22Rv1 (cell line): ENCODE measurements around the gene NEURL4.

Experiments used
- H3K27ac ChIP-seq: fragments of 450-650 bp; 2 replicates; pipeline ENCODE4 v1.5.1; 2017
- CTCF ChIP-seq: fragments of 450-650 bp; IDR thresholded peaks from 2 replicates; pipeline ENCODE4 v1.5.1; 2017; ENCODE audit warnings: mild to moderate bottlenecking
- ZFX ChIP-seq: fragments of 450-650 bp; IDR thresholded peaks from 2 replicates; pipeline ENCODE4 v1.6.1; 2017; ENCODE audit warnings: antibody characterized with exemption, borderline replicate concordance

The NEURL4 gene

GRCh38 chr17:7326186-7326585, 2.9 kb downstream of the NEURL4 start:
- TF ChIP-seq ZFX (no peak), CTCF (no peak)
- H3K27ac ChIP-seq, result no peak overlapping the region

- TF ChIP-seq CTCF (no peak), ZFX (no peak)
- H3K27ac ChIP-seq, result no peak overlapping the region
Measured at GRCh38 chr17:7325031-7325528, 4.1 kb downstream of the NEURL4 start.

- H3K27ac ChIP-seq, result no peak overlapping the region
- TF ChIP-seq CTCF (peak; percentile 71), ZFX (no peak)
Measured at GRCh38 chr17:7324438-7324779, 4.7 kb downstream of the NEURL4 start.

GRCh38 chr17:7323731-7324437, 5.3 kb downstream of the NEURL4 start:
- TF ChIP-seq ZFX, result no peak
- peak; percentile 90 for TF ChIP-seq CTCF
- H3K27ac ChIP-seq, result no peak overlapping the region

GRCh38 chr17:7322520-7323194, 6.5 kb downstream of the NEURL4 start:
- no peak overlapping the region for H3K27ac ChIP-seq
- no peak for TF ChIP-seq ZFX
- no peak for TF ChIP-seq CTCF

- no peak overlapping the region for H3K27ac ChIP-seq
- no peak for TF ChIP-seq CTCF
- TF ChIP-seq ZFX, result no peak
Measured at GRCh38 chr17:7321466-7321865, 7.7 kb downstream of the NEURL4 start.

- TF ChIP-seq CTCF (no peak), ZFX (no peak)
- H3K27ac ChIP-seq, result peak overlapping the region; percentile 99; the same call in 1 of the 2 replicates
Measured at GRCh38 chr17:7318121-7318860, 10.8 kb downstream of the NEURL4 start.
